GM18909 (cell line): ENCODE results near the gene ARHGAP1.
"Not testable (repeated sequence)": the region's sequence is repeated elsewhere in the genome, so short reads cannot be mapped to it uniquely, and the experiment has no call there.

ENCODE experiments used
- ATAC-seq: cut with Tn5 transposase; IDR thresholded peaks from one replicate; pipeline ENCODE4 v1.9.1; 2021; ENCODE audit warnings: mild to moderate bottlenecking; ENCODE audit not compliant: unreplicated experiment, poor library complexity

The ARHGAP1 gene

DNA sequence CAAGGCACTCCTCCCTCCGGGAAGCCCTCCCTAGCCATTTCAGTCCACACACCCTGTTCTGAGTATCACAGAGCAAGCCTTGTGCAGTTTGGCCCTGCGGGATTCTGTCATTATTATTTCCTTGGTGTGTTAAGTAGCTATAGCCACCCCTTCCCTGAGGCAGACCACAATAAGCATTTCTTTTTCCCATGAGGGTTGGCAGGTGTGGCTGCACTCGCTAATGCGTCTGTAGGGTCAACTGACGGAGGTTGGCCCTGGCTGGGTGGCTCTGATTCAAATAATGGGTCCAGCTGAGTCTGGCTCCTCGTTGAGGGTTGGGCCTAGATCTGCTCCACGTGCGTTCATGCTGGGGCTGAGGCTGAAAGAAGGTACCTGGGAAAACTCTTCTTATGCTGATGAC lies 23.7 kb upstream of the ARHGAP1 start:
- ATAC-seq: no peak

DNA sequence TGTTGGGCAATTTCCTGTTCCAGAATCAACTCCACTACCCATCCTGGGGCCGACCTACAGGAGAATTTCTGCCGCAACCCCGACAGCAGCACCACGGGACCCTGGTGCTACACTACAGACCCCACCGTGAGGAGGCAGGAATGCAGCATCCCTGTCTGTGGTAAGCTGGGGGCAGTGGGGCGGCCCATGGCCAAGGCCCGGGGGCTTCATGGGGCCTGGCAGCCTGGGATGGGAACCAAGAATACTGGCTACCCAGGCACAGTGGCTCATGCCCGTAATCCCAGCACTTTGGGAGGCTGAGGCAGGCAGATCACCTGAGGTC lies 22.9 kb upstream of the ARHGAP1 start:
- ATAC-seq: no peak

DNA sequence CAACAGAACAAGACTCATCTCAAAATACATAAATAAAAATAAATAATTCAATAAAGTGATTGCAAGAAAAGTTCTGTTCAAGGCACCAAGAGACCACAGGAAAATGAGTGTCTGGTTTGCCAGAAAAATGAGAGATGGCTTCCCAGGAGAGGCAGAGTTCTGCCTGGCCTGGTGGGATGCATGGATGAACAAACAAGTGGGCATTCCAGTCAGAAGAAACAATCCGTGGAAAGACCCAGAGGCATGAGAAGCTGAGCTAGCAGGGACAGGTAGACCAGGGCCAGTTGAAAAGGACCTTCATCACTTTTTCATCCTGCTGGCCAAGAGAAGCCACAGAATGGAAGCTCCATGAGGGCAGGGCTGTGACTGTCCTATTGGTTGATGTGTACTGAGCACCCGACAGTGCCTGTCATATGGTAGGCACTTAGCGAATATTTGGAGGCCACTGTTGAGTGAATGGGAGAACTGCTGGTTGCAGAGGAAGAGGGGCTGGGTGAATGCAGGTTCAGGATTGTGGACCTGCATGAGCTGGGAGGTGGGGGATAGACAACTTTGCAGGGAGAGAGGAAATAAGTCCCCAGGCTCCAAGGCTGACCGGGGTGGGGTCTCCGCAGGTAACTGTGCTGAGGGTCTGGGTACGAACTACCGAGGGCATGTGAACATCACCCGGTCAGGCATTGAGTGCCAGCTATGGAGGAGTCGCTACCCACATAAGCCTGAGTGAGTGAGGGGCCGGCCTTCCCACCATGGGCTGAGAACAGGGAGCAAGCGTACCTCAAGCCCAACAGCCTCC lies 22.3 kb upstream of the ARHGAP1 start:
- ATAC-seq: no peak

DNA sequence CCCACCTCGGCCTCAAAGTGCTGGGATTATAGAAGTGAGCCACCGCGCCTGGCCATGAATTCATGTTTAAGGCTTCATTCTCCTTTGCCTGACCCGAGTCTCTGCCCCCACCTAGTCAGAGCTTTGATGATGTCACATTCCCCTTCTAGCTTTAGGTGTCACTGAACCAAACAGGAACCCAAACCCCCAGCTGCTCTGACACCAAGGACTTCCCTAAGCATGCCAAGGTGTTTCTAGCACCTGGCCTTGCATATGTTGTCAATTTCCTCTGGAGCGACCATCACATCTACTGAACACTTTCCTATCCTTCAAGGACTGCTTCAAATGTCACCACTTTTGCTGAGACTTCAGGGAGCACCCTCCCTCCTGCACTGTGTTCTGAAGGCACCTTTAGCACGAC lies 20.9 kb upstream of the ARHGAP1 start:
- no peak for ATAC-seq

DNA sequence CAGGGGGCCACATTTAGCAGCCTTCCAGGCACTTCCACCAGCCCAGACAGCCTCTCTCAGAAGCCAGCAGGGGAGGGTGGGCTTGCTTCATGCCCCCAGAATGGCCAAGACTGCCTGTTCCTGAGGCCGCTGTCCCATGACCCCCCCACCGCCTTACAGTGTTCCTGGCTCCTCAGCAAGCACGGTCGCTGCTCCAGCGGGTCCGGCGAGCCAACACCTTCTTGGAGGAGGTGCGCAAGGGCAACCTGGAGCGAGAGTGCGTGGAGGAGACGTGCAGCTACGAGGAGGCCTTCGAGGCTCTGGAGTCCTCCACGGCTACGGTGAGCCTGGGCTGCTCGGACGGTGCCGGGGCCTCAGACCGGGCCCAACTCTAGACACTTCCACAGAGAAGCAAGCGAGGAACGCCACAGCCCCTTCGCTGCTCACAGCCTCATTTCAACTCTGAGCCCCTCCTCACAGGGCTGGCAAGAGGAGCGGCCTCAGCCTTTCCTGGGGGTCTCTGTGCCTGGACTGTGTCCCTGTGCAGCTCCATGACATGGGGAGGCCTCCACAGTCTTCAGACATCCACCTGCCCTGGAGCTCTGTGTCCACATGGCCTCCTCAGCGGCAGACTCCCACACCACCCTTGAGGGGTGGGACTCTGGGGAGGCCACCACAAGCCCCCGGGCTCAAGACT lies 19.3 kb upstream of the ARHGAP1 start:
- no peak for ATAC-seq

DNA sequence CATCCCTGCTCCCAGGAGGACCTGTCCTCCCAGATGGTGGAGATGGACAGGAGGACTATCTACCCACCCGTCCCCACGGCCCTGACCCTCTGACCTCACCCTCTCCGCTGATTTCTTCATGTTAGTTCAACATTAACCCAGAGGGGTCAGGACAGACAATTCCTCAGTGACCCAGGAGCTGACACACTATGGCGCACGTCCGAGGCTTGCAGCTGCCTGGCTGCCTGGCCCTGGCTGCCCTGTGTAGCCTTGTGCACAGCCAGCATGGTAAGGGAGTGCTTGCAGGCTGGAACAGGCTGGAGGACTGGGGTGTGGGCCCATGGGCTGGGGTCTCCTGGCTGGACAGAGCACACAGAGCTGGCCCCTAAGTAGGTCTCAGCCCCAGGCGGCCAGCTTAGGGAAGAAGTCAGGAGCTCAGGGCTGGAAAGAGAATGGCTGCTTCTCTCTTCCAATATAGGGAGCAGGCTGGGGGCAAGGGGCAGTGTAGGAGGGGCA lies 18.7 kb upstream of the ARHGAP1 start, which contains the start of gene F2:
Gene F2, plus strand, starts transcription at position 166 of the 495 bp plus-strand sequence. Its CDS starts 23 bp downstream, at position 189.
- ATAC-seq: no peak

DNA sequence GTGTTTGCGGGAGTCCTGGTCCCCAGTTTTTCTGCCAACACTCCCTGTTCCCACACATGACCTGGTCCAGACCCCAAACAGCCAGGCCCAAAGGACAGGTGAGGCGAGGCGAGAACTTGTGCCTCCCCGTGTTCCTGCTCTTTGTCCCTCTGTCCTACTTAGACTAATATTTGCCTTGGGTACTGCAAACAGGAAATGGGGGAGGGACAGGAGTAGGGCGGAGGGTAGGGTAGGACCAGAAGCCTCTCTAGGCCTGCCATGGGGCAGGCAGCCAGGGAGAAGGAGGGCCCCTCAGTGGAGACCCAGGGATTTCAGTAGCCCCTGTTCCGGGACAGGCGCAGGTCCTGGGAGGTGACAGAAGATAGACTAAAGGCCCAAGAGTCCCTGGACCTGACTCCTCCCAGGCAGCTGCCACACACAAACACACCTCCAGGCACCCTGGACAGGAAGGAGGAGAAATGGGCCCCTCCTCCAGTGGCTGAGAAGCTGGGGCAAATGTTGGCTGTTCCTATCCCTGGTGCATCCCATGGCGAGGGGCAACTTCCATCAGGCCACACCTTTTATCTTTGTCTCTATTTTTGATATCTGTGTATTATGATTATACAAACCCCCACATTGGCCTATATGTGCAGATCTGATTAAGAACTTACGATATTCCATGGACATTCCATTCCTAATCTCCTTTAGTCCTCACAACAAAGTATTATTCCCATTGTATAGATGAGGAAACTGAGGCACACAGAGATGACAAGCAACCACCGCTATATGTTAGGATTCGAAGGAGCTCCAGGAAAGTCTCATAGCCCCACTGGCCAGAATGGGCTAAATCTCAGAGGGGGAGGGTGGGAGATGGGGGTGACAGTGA lies 18.0 kb upstream of the ARHGAP1 start:
- no peak for ATAC-seq

DNA sequence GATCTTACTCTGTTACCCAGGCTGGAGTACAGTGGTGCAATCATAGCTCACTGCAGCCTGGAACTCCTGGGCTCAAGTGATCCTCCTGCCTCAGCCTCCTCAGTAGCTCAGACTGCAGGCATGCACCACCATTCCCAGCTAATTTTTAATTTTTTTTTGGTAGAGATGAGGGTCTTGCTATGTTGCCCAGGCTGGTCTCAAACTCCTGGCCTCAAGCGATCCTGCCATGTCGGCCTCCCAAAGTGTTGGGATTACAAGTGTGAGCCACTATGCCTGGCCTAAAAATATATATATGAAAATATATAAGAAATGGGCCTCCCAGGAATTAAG lies 17.4 kb upstream of the ARHGAP1 start:
- not testable (repeated sequence) for ATAC-seq

DNA sequence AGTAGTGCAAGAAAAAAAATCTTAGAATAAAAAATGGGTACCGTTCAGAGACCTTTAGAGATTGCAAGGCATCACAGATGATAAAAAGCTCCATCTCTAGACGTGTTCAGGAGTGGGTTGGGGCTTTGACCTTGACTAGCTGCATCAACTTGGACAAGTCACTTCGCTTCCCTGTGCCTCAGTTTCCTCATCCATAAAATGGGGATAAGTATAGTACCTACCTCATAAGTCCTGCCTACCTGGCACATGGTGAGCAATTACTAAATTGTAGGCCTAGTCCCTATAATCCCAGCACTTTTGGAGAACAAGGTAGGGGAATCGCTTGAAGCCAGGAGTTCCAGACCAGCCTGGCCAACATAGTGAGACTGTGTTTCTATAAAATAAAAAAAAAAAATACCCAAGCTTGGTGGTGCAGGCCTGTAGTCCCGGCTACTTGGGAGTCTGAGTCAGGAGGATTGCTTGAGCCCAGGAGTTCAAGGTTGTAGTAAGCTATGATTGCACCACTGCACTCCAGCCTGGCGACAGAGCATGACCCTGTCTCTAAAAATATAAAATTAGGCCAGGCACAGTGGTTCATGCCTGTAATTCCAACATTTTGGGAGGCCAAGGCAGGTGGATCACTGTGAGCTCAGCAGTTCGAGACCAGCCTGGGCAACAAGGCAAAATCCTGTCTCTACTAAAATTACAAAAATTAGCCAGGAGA lies 12.6 kb upstream of the ARHGAP1 start:
- ATAC-seq: no peak

DNA sequence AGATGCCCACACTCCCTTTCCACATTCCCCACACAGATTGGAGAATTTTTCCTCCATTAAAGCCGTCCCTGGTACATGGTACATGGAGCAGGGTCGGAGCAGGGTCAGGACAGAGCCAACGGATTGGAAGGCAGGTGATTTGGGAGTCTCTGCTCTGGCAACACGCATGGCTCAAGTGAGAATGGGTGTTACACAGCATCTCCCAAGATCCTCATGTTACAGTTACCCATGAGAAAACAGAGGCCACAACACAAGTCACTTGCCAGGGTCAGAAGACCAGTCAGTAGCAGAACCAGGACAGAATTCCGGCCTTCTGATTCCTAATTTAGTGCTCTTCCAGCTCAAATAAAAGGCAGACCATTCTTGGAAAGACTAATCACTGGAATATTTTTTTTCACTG lies 10.9 kb upstream of the ARHGAP1 start:
- no peak for ATAC-seq

DNA sequence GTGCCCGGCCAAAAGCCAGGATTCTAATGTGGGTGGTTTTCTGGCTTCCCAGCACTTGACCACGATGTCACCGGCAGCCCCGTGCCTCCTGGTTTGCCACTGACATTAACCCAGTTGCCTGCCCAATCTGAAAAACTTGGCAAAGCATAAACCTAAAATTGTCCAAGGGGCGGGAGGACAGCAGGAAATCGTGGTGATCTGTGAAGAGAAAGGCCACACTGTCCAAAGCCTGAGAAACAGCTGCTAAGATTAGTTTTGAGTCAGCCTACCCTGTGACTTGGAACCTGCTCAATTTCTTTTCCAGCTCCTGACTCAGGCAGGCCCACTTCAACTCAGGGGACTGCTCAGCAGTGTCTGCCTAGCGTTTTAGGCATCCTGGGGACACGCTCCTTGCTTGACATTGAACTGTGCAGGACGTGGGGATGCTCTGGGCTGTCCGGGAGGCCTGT lies 10.4 kb upstream of the ARHGAP1 start:
- ATAC-seq: no peak

DNA sequence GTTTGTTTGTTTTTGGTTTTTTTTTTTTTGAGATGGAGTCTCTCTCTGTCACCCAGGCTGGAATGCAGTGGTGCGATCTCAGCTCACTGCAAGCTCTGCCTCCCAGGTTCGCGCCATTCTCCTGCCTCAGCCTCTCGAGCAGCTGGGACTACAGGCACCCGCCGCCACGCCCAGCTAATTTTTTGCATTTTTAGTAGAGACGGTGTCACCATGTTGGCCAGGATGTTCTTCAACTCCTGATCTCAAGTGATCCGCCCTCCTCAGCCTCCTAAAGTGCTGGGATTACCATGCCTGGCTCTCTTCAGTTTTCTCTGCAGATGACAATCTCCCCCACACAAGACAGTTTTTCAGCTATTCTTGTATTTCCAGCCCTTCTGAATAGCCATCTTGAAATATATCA lies 8.9 kb upstream of the ARHGAP1 start:
- not testable (repeated sequence) for ATAC-seq

DNA sequence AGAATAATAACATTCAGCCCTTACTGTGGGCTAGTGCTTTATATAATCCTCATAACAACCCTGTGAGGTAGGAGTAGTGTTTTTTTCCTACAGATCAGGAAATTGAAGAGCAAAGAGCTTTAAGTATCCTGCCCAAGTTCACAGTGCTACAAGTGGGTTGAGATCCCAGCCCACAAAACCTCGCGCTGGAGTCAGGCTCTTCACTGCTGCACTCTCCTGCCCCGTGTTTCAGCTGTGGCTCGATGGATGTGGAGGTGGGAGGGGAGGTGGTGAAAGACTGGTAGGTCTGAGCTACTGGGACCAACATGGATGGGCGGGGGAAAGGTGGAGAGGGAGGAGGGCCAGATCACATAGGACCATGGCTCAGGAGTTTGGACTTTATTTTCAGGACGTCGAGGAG lies 6.5 kb upstream of the ARHGAP1 start:
- ATAC-seq: no peak

DNA sequence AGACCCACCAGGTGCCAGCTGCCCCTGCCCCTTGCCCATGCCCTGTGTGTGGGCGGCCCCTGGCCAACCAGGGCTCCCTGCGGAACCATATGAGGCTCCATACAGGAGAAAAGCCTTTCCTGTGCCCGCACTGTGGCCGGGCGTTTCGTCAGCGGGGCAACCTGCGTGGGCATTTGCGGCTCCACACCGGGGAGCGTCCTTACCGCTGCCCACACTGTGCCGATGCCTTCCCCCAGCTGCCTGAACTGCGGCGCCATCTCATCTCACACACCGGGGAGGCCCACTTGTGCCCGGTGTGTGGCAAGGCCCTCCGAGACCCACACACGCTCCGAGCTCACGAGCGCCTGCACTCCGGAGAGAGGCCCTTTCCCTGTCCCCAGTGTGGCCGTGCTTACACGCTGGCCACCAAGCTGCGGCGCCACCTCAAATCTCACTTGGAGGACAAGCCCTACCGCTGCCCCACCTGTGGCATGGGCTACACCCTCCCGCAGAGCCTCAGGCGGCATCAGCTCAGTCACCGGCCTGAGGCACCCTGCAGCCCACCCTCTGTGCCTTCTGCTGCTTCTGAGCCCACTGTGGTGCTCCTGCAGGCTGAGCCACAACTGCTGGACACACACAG lies 4.8 kb upstream of the ARHGAP1 start:
- ATAC-seq: no peak

DNA sequence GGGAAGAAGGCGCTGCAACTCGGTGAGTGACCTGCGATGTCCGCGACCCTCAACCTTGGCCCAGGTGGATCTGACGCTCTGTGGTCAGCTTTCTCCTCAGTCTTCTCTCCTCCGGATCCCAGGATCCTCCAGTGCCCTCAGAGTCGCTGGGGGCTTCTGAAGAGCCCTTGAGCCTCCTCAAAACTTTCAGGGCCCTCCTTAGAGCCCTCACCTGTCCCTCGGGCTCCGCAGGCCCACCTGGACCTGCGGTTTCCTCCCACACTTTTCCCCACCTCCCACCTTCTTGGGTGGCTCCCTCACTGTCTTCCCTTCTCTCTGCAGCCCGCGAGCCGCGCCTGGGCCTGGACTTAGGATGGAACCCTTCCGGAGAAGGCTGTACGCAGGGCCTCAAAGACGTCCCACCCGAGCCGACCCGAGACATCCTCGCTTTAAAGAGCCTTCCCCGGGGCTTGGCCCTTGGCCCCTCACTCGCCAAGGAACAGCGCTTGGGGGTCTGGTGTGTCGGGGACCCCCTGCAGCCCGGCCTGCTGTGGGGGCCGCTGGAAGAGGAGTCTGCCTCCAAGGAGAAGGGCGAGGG lies 747 bp upstream of the ARHGAP1 start:
- ATAC-seq: no peak

DNA sequence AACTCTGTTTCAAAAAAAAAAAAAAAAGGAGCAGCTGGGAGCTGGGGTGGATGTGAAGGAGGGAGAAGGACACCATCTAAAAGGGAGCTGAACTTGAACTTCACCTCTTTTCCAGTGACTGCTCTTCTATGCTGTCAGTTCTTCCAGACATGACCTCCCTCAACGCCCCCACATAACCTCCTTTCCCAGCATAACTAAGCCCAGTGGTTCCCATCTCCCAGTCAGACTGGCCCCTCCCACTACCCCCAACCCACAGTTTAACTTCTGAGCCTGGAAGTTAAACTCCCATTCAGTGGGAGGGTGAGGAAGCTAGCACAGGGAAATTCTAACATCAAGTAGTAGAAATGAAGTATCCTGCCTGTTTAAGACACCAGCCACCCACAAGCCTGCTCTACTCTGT lies 1.8 kb downstream of the ARHGAP1 start:
- ATAC-seq: no peak

DNA sequence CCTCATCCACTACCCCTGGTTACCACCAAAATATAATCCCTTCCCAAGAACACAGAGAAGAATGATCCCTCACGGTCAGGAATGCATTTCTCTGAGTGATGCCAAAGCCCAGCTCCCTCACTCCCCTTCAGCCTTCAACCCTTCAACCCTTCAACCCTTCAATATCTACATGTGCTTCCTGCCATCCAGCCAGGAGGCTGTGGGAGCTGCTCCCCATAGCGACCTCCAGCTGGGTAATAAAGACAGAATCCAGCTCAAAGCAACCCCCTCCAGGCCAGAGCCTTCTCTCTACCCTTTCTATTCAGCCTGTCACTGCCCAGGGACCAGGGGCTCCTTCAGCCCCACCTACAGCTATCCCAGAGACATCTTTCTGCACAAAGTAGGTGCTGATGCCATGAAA lies 2.7 kb downstream of the ARHGAP1 start:
- ATAC-seq: no peak

DNA sequence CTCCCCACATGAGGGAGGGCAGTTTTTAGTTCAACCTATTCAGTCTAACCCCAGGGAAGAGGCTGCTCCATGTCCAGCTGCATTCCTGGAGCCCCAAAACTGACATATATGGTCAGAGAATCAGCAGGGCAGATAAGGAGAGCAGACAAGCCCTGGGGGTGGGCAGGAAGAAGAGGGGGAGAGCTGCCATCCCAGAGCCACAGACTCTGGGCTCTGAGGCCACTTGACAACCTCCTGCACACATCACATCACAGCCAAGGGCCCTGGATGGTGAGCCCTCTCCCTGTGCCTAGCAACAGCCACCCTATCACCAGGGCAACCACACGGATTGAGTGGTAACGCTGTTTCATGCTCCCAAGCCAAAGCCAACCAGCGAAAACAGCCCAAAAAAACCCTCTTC lies 3.1 kb downstream of the ARHGAP1 start:
- no peak for ATAC-seq

DNA sequence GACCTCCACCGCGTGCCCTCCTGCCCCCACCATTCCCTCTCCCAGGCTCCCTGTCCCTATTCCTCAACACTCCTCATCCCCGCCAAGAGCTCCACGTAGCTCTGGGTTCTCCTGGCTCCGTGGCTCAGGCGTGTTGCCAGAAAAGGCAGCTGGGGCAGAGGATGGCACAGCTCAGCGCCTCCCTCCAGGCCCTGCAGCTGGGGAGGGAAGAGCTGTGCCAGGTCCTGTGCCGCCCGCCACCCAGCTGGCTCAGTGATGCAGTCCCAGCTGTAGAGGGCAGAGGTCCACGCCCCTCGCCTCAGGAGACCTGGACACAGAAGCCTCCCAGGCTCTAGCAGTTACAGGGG lies 4.2 kb downstream of the ARHGAP1 start:
- no peak for ATAC-seq
